NCI-H2107 treated with DMSO at 0.1 percent for 48 hours (cell line): ENCODE data around the gene FSTL5.

Experiments
- DNase-seq: peaks from one replicate; lab custom pipeline; 2025; ENCODE audit not compliant: unreplicated experiment; lab: John Stamatoyannopoulos, UW

The FSTL5 gene

DNA sequence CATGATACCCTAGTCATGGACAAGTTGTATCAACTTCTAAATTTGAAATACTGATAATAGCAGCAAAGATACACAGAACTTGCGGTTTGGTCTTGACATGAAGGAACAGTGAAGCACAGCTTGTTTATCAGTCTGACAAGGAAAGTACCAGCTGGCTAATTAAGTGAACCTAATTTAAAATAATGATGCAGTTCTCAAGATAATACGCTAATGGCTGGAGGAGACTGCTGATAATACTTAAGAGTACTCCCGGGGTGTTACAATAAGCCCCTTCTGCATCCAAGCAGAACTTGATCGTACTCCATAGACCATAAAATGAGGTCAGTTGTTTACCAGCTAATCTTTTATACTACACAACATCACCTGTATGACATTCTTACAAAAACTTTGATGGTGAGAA lies 697.5 kb downstream of the FSTL5 start:
- no peak for DNase-seq

GRCh38 chr4:161463436-161463835 lies 700.4 kb downstream of the FSTL5 start:
- DNase-seq = no peak

DNA sequence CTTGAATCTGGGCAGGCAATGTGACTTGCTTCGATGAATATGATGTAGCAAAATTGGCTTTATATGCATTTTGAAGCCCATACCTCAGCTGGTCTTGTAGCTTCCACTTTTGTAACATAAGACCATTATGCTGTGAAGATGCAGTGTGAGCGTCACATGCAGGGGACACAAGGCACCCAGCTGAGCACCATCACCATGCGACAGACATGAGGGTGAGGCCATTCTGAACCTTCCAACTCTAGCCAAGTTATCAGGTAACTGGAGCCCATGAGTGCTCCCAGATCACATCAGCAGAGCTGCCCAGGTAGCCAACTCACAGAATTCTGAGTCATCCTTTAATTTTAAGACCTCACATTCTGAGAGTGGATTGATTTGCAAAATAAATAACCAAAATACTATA lies 705.9 kb downstream of the FSTL5 start:
- no peak for DNase-seq

DNA sequence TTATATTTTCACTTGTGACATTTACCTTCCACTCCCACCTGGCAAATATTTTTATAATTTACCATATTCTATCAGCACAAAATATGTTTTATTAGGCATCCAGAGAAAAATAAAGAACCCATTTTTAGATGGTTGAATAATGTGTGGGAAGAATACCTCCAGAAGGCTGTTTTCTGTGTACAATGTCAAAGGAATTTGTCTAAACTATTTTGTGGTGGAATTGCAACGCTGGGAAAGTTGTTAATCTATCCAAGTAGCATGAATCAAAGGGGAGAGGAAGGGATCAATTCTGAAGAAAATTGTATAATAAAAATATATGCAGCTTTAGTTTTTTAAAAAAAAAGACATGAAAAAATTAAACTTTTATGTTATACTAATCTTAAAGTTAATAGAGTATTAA lies 706.5 kb downstream of the FSTL5 start:
- no peak for DNase-seq

DNA sequence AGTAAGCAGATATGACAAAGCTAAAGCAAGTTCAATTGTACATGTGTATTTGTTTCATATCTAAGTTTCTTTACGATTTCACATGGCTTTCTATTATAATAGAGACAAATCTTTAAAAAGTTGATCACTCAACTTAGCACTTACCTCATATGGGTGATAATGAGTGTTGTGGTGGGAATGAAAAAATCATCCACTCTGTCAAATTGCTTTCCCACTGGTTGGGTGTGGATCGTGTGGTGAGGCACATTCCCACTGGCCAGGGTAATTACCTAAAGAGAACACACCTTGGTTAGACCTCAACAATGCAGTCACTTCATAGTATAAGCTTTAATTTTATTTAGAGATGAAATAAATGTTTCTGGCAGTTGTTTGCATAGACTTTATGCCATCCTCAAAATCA lies 708.9 kb downstream of the FSTL5 start:
- DNase-seq = no peak

DNA sequence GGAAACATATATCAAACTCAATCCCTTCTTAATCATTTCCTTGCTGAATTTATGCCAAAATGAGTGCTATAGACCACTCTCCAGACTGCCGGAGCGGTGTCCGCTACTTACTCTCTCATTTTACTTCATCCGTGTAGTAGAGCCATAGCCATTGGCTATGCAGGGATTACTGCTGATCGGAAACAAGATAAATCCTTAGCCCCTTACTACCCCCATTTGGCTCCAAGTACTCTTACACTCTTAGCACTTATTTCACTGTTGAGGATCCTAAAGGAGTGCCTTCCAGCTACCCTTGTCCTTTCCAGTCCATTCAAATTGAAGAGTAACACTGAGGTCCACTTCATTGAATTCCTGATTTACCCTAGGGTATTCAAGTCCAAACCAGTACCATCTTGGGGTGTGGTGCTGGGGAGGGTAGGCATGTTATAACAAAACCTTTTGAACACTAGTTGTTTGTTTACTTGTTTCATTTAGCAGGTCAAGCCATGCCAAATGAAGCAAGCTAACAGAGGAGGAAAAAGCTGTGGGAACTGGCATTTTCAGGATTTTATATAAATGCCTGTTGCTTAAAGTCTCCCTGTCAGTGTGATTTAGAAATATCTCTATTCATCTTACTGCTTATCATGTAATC lies 715.1 kb downstream of the FSTL5 start:
- no peak for DNase-seq

GRCh38 chr4:161444626-161445025 lies 719.2 kb downstream of the FSTL5 start:
- DNase-seq = no peak

DNA sequence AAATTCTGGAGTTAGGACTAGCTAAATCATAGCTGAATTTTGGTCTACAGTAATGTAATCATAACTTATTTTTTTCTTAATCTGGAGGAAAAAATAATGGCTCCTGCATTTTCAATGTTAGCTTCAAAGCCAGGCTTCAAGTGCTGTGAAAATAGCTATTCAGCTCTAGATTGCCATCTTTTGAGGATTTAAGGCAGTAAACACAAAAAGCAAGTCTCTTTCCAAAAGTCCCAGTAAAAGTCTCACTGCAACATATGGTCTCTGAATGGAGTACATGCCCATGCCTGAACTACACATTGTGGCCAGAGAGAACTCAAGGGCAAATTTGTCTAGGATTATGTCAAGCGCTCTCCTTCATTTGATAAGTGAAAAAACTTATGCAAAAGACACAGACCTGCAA lies 720.9 kb downstream of the FSTL5 start:
- DNase-seq = no peak

DNA sequence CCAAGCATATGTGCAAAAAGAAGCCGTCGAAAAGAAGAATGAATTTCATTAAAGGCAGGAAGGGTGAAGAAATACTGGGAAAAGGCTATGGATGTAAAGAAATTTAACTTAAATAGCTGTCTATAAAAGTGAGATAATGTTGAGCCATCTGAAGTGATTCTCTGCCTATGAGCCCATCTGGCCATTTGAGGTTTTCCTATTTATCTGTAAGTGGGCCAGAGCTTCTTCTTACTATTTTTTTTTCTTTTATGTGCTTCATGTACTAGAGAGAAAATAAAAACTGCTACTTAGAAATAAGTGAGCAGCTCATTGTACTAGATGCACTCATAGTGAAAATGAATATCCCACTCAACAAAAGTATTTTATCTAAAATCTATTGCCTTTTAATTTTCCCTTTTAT lies 725.7 kb downstream of the FSTL5 start:
- DNase-seq = no peak

- no peak for DNase-seq
These were observed 735.4 kb downstream of the FSTL5 start for GRCh38 chr4:161428180-161428965.

DNA sequence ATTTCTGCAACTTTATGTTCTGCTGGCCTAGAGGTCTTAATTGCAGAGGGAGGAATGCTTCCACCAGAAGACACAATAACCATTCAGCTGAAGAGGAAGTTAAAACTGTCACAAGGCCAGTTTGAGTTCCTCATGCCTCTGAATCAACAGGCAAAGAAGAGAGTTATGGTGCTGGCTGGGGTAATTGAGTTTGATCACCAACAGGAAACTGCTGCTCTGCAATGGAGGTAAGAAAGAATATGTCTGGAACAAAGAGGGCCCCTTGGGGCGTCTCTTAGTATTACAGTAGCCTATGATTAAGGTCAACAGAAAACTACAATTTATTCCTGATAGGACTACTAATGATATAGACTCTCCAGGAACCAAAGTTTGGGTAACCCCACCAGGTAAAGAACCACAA lies 744.0 kb downstream of the FSTL5 start:
- peak; percentile 0 for DNase-seq

DNA sequence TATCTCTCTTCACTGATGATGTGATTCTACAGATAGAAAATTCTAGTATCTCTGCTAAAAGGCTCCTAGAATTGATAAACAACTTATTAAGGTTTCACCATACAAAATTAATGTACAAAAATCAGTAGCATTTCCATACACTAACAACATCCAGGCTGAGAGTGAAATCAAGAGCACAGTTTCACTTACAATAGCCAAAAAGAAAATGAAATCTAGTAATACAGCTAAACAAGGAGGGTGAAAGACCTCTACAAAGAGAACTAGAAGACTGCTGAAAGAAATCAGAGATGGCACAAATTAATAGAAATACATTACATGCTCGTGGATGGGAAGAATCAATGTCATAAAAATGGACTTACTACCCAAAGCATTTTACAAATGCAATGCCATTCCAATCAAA lies 751.9 kb downstream of the FSTL5 start:
- DNase-seq = no peak

DNA sequence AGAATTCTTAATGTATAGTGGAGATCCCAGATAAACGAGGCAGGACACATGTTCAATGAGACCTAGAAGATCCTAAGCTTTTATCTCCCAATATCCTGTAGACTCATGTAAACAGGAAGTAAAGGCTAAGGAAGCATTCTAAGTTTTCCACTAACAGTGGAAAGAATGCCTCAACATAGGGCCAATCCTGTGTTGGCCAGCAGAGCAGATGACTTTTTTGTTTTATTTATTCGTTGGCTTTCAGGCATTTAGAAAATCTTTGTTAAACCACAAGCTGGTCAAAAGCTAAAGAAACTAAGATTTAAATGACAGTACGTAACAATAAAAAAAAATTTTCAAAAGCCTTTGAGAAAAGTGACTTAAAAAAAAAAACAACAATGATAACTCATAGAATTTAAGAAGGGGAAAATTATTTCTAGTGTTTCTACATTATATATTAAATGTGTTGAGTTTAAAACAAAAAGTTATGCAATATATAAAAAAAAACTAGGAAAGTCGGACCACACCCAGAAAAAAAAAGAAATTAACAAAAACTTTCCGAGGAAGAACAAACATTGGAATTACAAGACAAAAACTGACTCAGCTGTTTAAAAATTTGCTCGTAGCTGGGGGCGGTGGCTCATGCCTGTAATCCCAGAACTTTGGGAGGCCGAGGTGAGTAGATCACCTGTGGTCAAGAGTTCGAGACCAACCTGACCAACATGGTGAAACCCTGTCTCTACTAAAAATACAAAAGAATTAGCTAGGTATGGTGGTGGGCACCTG lies 759.3 kb downstream of the FSTL5 start:
- DNase-seq = no peak

DNA sequence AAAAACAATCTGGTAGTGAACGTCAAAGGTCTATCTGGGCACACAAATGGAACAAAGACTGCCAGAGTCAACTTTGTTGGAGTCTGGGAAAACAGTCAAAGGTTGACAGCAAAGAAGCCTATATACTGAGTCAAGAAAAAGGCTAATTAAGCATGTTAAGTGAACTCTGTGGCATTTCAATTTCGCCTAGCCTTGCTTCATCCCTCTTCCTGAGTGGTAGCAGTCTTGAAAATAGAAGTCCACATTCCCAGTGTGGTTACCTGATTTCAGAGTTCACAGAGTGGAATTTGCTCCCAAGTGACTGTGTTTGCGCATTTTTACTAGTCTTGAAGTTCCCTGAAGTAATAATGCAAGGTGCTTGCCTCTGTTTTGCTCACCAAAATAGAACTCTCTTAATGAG lies 760.0 kb downstream of the FSTL5 start:
- DNase-seq = no peak

- DNase-seq = no peak
These were observed 770.2 kb downstream of the FSTL5 start for GRCh38 chr4:161393602-161394001.

DNA sequence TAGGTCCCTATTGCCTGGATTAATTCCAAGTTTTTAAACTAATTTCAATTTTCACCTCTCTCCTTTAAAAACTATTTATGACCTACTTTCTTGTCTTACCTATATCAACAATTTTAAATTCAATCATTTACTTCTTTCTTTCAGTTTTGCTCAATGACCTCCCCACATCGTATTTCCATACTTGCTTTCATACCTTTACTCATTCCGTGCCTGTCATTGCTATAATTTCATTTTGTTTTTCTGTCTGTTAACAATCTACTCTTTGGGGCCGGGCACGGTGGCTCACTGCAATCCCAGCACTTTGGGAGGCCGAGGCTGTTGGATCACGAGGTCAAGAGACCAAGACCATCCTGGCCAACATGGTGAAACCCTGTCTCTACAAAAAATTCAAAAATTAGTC lies 781.1 kb downstream of the FSTL5 start:
- no peak for DNase-seq

DNA sequence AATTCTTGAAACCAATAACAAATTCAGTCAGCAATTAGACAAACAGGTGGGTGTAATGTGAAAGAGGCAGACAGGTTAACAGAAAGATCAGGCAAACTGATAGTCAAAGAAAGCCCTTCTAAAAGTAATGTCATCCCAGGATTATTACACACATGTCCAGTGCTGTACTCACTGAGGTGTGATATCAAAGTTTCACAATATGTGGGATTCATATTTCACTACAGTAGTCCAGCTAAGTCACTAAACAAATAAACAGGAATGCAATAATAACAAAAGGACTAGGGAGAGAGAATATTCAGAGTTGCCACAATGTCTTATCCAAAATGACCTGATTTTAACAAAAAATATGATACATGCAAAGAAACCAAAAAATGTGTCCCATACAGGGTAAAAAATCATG lies 787.5 kb downstream of the FSTL5 start:
- DNase-seq = no peak

DNA sequence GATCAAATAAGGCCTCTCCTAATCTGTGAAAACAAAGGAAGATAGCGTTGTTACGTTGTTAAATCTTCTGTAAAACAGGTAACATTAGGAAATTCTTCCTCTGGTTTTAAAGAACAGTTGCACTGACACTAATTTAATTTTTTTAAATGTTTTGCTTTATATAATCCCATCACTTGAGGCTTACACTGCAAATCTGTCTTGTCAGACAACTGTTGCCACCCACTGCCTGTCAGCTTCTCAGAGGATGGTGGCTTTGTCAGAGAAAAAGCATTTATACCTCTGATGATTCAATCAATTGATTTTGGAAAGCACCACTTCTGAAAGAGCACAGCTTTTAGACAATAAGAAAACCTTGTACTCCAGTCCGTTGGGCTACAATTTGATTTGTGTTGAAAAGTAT lies 799.1 kb downstream of the FSTL5 start:
- DNase-seq = no peak

GRCh38 chr4:161360982-161361381 lies 802.8 kb downstream of the FSTL5 start:
- no peak for DNase-seq

DNA sequence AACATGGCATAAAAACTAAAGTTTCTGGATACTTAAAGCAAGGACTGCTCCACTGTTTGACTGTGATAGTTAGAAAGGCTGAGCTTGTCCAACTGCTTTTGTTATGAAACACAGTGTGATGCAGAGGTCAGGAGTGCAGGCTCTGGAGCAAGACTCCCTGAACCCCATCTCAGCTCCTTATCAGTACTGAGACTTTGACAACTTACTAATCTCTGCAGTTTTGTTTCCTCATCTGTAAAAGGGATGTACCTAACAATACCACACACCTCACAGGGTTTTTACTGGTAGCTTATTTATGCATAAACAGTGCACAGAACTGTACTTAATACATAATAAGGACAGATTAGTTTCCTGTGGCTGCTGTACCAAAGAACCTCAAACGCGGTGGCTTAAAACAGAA lies 804.3 kb downstream of the FSTL5 start:
- DNase-seq = no peak

DNA sequence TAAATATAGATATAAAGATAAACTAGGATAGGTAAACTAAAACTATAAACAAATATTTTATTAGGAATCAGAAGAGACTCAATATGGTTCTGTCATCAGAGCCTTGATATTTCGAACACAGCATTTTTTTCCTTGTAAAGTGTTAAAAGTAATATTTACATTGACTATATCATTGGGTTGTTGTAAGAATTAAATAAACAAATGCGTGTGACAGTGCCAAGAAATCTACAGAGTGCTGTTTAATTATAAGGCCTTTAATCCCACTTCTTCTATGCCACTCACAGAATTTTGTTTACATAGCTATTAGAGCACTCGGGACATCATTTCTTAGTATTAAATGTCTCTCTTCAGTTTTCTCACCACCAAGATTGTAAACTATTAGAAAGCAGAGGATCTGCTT lies 807.4 kb downstream of the FSTL5 start:
- DNase-seq = no peak

GRCh38 chr4:161350946-161351345 lies 812.9 kb downstream of the FSTL5 start:
- DNase-seq = no peak
